ENCODE results near the gene SMCHD1. TPM values are rescaled to one million over a fixed set of nuclear protein-coding genes. Genes with fewer than 3 reads are reported as not detected.
"Not testable (repeated sequence)": the region's sequence is repeated elsewhere in the genome, so short reads cannot be mapped to it uniquely, and the experiment has no call there.

The SMCHD1 gene
- total and polyA plus RNA-seq, 2 donors (not counting 1 experiment from before 2014, with no cell fraction given) = 54.2 to 380 TPM

DNA sequence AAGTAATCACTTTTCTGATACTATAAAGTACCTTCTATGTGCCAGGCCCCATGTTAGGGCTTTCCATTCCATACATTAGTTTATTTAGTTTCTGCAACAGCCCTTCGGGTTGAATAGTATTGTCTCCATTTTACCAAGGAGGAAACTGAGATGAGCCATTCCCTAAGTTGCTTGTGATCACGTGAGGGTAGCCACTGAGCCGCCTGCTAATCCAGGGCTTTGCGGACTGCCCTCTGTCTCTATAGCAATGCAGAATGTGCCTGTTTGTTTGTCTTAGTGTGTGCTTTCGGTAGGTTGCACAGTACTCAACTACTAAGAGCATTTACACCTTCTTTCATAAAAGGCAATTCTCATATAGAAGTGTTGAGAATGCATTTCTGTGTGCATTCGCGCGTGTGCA, 196.2 kb downstream of the SMCHD1 start:
- H3K36me3 ChIP-seq (replicated peaks in 1 of 2; ENCODE audit: control extremely low read depth in 1 of 2, control insufficient read depth in 1 of 2, extremely low read depth in 1 of 2, insufficient read depth in 2 of 2, low read length in 1 of 2) = no peaks in the 10 kb centered on the region
- POLR2A ChIA-PET = no interaction called here
- H3K27ac Mint-ChIP-seq = no peak overlapping the region
- no peak overlapping the region for H3K9ac ChIP-seq (ENCODE audit: low read length)
- H3K27ac ChIP-seq (ENCODE audit: low read length in 2 of 2) = no peak overlapping the region
- no peak overlapping the region for H3K4me3 Mint-ChIP-seq
- H2AFZ ChIP-seq (ENCODE audit: insufficient read depth, low read depth, low read length, poor library complexity, severe bottlenecking) = no peak overlapping the region
- no peaks in the 10 kb centered on the region for H3K9me3 ChIP-seq (ENCODE audit: control extremely low read depth in 1 of 3, control insufficient read depth in 2 of 3, insufficient read depth in 1 of 3, low read length in 2 of 3)
- ATAC-seq (ENCODE audit: low read depth) (no peak), DNase-seq (no peak)
- no peak for TF ChIP-seq EZH2 (IDR thresholded peaks at IDR 0.05; ENCODE audit: borderline replicate concordance, insufficient read depth, low read depth, low read length, poor library complexity, severe bottlenecking)
- no peak for TF ChIP-seq CTCF (IDR thresholded peaks at IDR 0.05)
- H3K27me3 Mint-ChIP-seq = peaks cover 23% of the 10 kb centered on the region
- H3K4me3 ChIP-seq (ENCODE audit: control extremely low read depth in 1 of 5, extremely low read depth in 1 of 5, insufficient read depth in 1 of 5, low read depth in 2 of 5, low read length in 4 of 5) = no peak overlapping the region
- 67% methylated on average over 1 of the region's 8 CpGs for WGBS (ENCODE audit: insufficient coverage)
- H3K4me1 ChIP-seq (ENCODE audit: control insufficient read depth in 2 of 2, insufficient read depth in 2 of 2, low read length in 2 of 2) = peaks cover 14 to 19% of the 10 kb centered on the region in 2 donors
- H4K20me1 ChIP-seq (ENCODE audit: control insufficient read depth, insufficient read depth, low read length, poor library complexity, severe bottlenecking) = no peaks in the 10 kb centered on the region
- intact Hi-C loops (cut with micrococcal nuclease) = no loop called here
- H3K79me2 ChIP-seq (ENCODE audit: control insufficient read depth, insufficient read depth, low read length) = no peaks in the 10 kb centered on the region
- CTCF ChIA-PET = no interaction called here
- peaks cover 0 to 42% (median 21%) of the 10 kb centered on the region in 4 experiments for H3K27me3 ChIP-seq (replicated peaks in 1 of 4; ENCODE audit: control extremely low read depth in 1 of 4, control insufficient read depth in 3 of 4, insufficient read depth in 4 of 4, low read length in 3 of 4)
- no peaks in the 10 kb centered on the region for H3K9me3 Mint-ChIP-seq (ENCODE audit: insufficient read depth)
- peaks cover 16% of the 10 kb centered on the region for H3K4me1 Mint-ChIP-seq
- no peak overlapping the region for H3K4me2 ChIP-seq (replicated peaks; ENCODE audit: low read depth, low read length, poor library complexity, severe bottlenecking)

DNA sequence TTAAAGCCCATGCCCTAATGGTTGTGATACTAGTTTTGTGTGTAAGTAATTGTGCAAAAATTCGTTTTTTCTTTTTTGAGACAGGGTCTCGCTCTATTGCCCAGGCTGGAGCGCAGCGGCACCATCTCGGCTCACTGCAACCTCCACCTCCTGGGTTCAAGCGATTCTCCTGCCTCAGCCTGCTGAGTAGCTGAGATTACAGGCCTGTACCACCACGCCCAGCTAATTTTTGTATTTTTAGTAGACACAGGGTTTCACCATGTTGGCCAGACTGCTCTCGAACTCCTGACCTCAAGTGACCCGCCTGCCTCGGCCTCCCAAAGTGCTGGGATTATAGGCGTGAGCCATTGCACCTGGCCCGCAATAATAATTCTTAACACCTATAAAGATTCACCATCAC, 196.9 kb downstream of the SMCHD1 start:
- H3K79me2 ChIP-seq (ENCODE audit: control insufficient read depth, insufficient read depth, low read length); H3K4me3 ChIP-seq (ENCODE audit: control extremely low read depth in 1 of 5, extremely low read depth in 1 of 5, insufficient read depth in 1 of 5, low read depth in 2 of 5, low read length in 4 of 5); H3K9me3 ChIP-seq (ENCODE audit: control extremely low read depth in 1 of 3, control insufficient read depth in 2 of 3, insufficient read depth in 1 of 3, low read length in 2 of 3); H3K4me2 ChIP-seq (replicated peaks; ENCODE audit: low read depth, low read length, poor library complexity, severe bottlenecking); H3K36me3 ChIP-seq (replicated peaks in 1 of 2; ENCODE audit: control extremely low read depth in 1 of 2, control insufficient read depth in 1 of 2, extremely low read depth in 1 of 2, insufficient read depth in 2 of 2, low read length in 1 of 2); intact Hi-C loops (cut with micrococcal nuclease); POLR2A ChIA-PET; H3K27ac Mint-ChIP-seq; DNase-seq; H4K20me1 ChIP-seq (ENCODE audit: control insufficient read depth, insufficient read depth, low read length, poor library complexity, severe bottlenecking); CTCF ChIA-PET; H3K9me3 Mint-ChIP-seq (ENCODE audit: insufficient read depth); H3K27ac ChIP-seq (ENCODE audit: low read length in 2 of 2); H2AFZ ChIP-seq (ENCODE audit: insufficient read depth, low read depth, low read length, poor library complexity, severe bottlenecking); H3K4me3 Mint-ChIP-seq; H3K9ac ChIP-seq (ENCODE audit: low read length); ATAC-seq (ENCODE audit: low read depth): not testable (repeated sequence)
- Histone ChIP-seq H3K27me3 (replicated peaks in 1 of 4; ENCODE audit: control extremely low read depth in 1 of 4, control insufficient read depth in 3 of 4, insufficient read depth in 4 of 4, low read length in 3 of 4) (peaks cover 0 to 40% (median 21%) of the 10 kb centered on the region in 4 experiments), H3K4me1 (ENCODE audit: control insufficient read depth in 2 of 2, insufficient read depth in 2 of 2, low read length in 2 of 2) (peaks cover 14 to 17% of the 10 kb centered on the region in 2 donors)
- peaks cover 16% of the 10 kb centered on the region for H3K4me1 Mint-ChIP-seq
- 90% methylated on average over 5 of the region's 12 CpGs for WGBS (ENCODE audit: insufficient coverage)
- H3K27me3 Mint-ChIP-seq = peaks cover 23% of the 10 kb centered on the region
